Endometrial microvascular endothelial cells (primary cell): ENCODE measurements around the gene HYPK. TPM values are rescaled to one million over a fixed set of nuclear protein-coding genes. Genes with fewer than 3 reads are reported as not detected.
"Not testable (repeated sequence)": the region's sequence is repeated elsewhere in the genome, so short reads cannot be mapped to it uniquely, and the experiment has no call there.

Experiments
- in situ Hi-C: cut with HindIII; loops from 2 replicates; pipeline ENCODE4 v1.10.0; 2017; ENCODE audit warnings: low sequenced_read_pairs, low pct_unique_long_range_greater_than_20kb; ENCODE audit errors: inconsistent ontology term
- total RNA-seq: library from RNA; depleted of rRNA; stranded (reverse); fragments of >200 nt; gene quantifications from one replicate; pipeline ENCODE4 v1.2.3, GENCODE V29; 2015; ENCODE audit errors: inconsistent ontology term

Gene HYPK
- total RNA-seq, 1 donor from 2014 or later = 16.1 TPM

GRCh38 chr15:43794269-43795037, 5.9 kb upstream of the HYPK start:
- in situ Hi-C loops = no loop called here

GRCh38 chr15:43795197-43795596, 5.2 kb upstream of the HYPK start:
- in situ Hi-C loops = no loop called here

GRCh38 chr15:43795997-43796396, 4.4 kb upstream of the HYPK start:
- in situ Hi-C loops = no loop called here

- in situ Hi-C loops = no loop called here
Observed at GRCh38 chr15:43796566-43796965, 3.8 kb upstream of the HYPK start.

- in situ Hi-C loops = no loop called here
Observed at GRCh38 chr15:43799209-43799944, 1.0 kb upstream of the HYPK start.

GRCh38 chr15:43799945-43800285, 484 bp upstream of the HYPK start, which contains the start of gene SERINC4:
Gene SERINC4, minus strand, starts transcription at chr15:43800220. Its CDS starts 234 bp downstream, at chr15:43799986.
- in situ Hi-C loops = no loop called here

GRCh38 chr15:43802676-43803075, 2.3 kb downstream of the HYPK start:
- in situ Hi-C loops = not testable (repeated sequence)

GRCh38 chr15:43808435-43808950, 8.1 kb downstream of the HYPK start:
- in situ Hi-C loops = no loop called here

- in situ Hi-C loops = no loop called here
Observed at GRCh38 chr15:43808960-43809678, 8.7 kb downstream of the HYPK start.

- in situ Hi-C loops = not testable (repeated sequence)
Observed at GRCh38 chr15:43815064-43815463, 14.7 kb downstream of the HYPK start.

GRCh38 chr15:43821505-43821904, 21.1 kb downstream of the HYPK start:
- in situ Hi-C loops = no loop called here

- in situ Hi-C loops = no loop called here
Observed at GRCh38 chr15:43824302-43825246, 24.2 kb downstream of the HYPK start, which contains the start of gene MFAP1. Gene MFAP1, minus strand, starts transcription at chr15:43824690. Its CDS starts 121 bp downstream, at chr15:43824569.

- in situ Hi-C loops = not testable (repeated sequence)
Observed at GRCh38 chr15:43825305-43825704, 24.9 kb downstream of the HYPK start.

GRCh38 chr15:43826029-43826507, 25.7 kb downstream of the HYPK start:
- in situ Hi-C loops = no loop called here

- in situ Hi-C loops = no loop called here
Observed at GRCh38 chr15:43826508-43827341, 26.3 kb downstream of the HYPK start, which contains the start of gene WDR76. Gene WDR76, plus strand, starts transcription at chr15:43827002. Its CDS starts 31 bp downstream, at chr15:43827033.

GRCh38 chr15:43828061-43828657, 27.8 kb downstream of the HYPK start:
- in situ Hi-C loops = no loop called here
